Erythroblast (primary cell): ENCODE results near the gene CMPK2.
A peak's percentile ranks its signal among the peaks of the same experiment; 100 is the strongest.

Source experiments
- DNase-seq, 2 experiments: peaks; one replicate each; lab custom pipeline; 2025; lab: John Stamatoyannopoulos, UW
- GATA1 ChIP-seq: IDR thresholded peaks from 2 replicates; pipeline ENCODE4 v1.6.1; 2011; ENCODE audit warnings: low read depth, mild to moderate bottlenecking, control low read depth, low read length, moderate library complexity
- POLR2A ChIP-seq: IDR thresholded peaks from 2 replicates; pipeline ENCODE4 v1.6.1; 2011; ENCODE audit warnings: mild to moderate bottlenecking, low read length

The CMPK2 gene

DNA sequence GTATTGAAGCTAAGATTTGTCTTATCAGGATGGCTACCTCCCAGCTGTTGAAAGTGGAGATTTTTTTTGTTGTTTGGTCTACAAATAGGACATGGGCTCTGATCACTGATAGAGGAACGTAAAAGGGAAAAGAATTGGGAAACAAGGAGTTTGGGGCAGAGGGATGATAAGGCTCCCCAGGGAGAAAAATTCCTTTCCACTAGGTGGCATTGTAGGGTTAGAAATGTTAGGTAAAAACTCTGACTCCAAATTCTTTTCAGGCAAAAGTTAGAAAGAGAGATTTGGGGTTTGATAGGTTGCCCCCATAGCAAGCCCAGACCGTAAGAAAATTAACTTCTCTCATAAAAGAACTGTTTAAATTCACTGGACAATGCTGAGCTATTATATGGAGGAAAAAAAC lies 19.8 kb downstream of the CMPK2 start:
- TF ChIP-seq GATA1, result no peak
- peak; percentile 42 to 69 for DNase-seq

DNA sequence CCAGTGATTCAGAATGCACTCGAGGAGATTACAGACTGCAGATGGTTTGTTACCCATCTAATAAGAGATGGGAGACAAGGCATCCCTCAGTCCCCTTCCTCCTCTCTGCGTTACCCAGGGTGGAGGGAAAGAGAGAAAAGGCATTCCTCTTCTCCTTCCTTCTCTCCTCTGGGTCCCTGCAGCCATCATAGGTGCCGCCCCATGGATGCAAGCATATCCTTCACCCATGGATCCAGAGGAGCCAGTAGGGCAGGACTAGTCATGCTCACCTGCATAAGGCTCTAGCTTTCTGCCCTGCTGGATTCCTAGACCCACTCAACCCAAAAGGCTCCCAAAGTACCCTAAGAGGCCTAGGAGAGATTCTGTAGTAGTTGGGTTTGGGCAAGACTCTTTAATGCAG lies 20.4 kb downstream of the CMPK2 start:
- TF ChIP-seq POLR2A, result no peak
- TF ChIP-seq GATA1, result no peak
- DNase-seq, result peak; percentile 70 to 78

GRCh38 chr2:6841537-6842287 lies 24.0 kb downstream of the CMPK2 start:
- no peak for DNase-seq
- TF ChIP-seq GATA1 (no peak), POLR2A (no peak)

DNA sequence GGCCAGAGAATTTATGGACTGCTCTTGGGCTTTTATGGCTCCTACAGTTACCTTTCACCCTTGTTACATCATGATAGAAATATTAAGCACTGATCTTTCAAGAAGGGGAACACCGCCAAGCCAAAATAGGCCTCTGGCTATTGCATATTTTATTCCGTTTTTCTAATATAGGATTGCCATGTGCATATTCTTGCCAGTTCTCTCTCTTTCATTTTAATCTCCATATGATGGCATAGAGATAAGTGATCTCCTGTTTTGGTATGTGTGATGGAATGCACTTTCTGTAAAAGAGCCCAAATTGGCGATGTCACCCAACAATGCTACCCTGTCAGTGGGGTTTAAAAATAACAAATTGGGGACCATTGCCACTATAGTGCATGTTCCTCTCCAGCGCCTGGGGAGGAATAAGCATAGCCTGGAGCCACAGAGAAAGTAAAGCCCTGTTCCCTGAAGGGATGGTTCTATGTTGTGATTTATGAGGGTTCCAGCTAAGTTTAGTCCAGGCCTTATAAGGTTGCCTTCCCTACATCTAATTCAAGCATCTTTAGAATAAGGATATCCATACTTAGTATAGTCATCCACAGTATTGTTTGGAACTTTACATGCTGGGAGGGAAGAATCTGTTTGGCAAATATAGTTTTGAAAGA lies 26.9 kb downstream of the CMPK2 start:
- no peak for DNase-seq
- no peak for TF ChIP-seq GATA1
- TF ChIP-seq POLR2A, result no peak

DNA sequence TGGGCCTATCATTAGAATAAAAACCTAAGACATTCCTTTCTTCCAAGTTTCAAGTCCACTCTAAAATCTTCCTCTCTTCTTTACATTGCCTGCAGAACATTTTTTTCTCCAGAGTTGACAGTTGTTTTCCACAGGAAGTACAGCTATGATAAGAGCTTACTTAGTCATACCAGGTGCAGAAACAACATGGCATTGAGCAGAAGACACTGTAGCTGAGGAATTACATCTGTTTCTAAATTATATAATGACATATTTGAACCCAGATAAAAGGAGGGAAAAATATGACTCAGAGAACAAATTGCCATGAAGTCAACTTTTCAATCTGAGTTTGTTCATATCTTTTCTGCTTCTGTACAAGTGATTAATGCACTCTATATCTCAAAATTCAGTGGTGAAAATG lies 30.2 kb downstream of the CMPK2 start:
- DNase-seq, result no peak
- TF ChIP-seq GATA1 (no peak), POLR2A (no peak)

- TF ChIP-seq POLR2A, result no peak
- no peak for TF ChIP-seq GATA1
Observed at GRCh38 chr2:6834163-6834562, 31.5 kb downstream of the CMPK2 start.

GRCh38 chr2:6833300-6833604 lies 32.5 kb downstream of the CMPK2 start:
- TF ChIP-seq POLR2A (no peak), GATA1 (no peak)
- no peak for DNase-seq

More at GRCh38 chr2:6834163-6834562, 31.5 kb downstream of the CMPK2 start:
- no peak for DNase-seq

GRCh38 chr2:6832596-6833299 lies 33.0 kb downstream of the CMPK2 start:
- DNase-seq, result no peak
- TF ChIP-seq POLR2A (no peak), GATA1 (no peak)

- TF ChIP-seq POLR2A (no peak), GATA1 (no peak)
- DNase-seq, result peak in 1 of 2 experiments; percentile 6
Observed at GRCh38 chr2:6831229-6831628, 34.5 kb downstream of the CMPK2 start.

- peak; percentile 54 to 68 for DNase-seq
- TF ChIP-seq GATA1 (no peak), POLR2A (no peak)
Observed at GRCh38 chr2:6828299-6828584, 37.5 kb downstream of the CMPK2 start.

DNA sequence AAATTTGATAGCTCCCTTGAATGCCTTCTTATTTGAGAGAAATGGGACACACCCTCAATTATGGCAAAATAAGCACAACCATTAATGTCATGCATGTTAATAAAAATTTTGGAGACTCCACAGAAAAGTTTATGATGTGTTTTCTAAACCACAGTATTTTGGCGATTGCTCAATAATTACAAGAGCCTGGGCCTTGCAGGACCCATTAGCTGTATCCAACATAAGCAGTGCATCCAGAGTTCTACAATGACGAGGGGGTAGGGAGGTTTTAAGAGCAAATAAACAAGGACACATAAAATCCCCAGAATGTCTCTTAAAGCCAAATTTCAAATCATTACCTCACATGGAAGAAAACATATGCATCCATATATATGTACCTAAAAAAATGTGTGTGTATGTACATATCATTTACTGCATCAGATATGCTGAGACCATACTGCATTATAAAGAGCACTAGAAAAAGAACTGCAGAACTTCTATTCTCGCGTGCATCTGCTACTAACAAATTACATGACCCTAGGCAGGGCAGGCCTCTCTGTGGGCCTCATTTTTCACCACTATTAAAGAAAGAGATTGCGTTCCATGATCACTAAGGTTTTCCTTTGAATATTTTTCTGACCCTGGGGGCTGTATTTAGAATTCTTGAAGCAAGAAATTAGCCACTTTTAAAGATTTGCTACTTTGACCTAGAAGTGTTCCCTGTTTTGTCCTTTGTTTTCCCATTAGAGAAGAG lies 38.0 kb downstream of the CMPK2 start:
- no peak for TF ChIP-seq POLR2A
- DNase-seq, result no peak

- peak; percentile 84 to 92 for DNase-seq
- TF ChIP-seq GATA1 (no peak), POLR2A (no peak)
Observed at GRCh38 chr2:6826081-6826913, 39.4 kb downstream of the CMPK2 start.

DNA sequence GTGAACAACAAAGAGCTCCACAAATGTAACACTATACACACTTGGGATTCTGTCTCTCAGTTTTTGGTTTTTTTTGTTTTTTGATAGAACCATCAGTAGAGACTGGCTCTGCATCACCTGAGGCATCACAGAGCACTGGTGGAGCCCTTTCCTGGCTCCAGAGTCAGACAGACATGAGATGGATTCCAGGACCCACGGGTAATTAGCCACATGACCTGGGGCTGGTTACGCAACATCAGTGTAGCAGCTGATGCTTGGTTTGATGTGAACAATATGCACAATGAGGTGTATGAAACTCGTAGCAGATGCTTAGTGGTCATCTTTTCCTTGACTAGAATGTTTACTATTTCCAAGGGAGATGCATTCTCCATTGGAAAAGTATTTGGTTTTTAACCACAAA lies 40.7 kb downstream of the CMPK2 start:
- TF ChIP-seq GATA1 (no peak), POLR2A (no peak)
- DNase-seq, result no peak

DNA sequence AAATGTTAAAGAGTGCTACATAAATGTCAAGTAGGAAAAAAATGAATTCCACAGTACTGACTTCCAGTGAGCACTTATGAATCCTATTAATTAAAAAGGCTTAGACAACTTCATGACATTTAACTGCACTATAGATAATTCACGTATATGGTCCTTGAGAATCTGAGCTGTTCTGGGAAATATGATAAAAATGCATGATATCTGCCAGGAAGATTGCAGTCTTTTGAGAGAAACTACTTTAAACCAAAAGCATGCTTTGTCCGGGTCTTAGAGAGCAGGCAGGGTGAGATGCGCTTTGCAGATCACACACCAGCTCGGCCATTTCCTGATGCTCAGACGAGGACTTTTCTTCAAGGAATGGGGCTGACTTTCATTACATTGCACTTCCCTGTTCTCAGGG lies 42.6 kb downstream of the CMPK2 start:
- no peak for TF ChIP-seq GATA1
- no peak for TF ChIP-seq POLR2A
- DNase-seq, result no peak

- DNase-seq, result no peak
- no peak for TF ChIP-seq GATA1
- TF ChIP-seq POLR2A, result no peak
Observed at GRCh38 chr2:6822406-6822805, 43.3 kb downstream of the CMPK2 start.
